Mammary epithelial cell (primary cell): ENCODE data around the gene KLF3.

ENCODE experiments used
- CTCF ChIP-seq, 2 donors: IDR thresholded peaks in 1 of 2; conservative IDR thresholded peaks in 1 of 2; 2 replicates each; pipeline ENCODE4 v1.5.1; 2011 to 2012; ENCODE audit warnings: inconsistent platforms in 2 of 2, low read length in 2 of 2, mild to moderate bottlenecking in 2 of 2, control low read depth in 1 of 2, low read depth in 1 of 2; ENCODE audit not compliant: insufficient read depth in 1 of 2; ENCODE audit errors: extremely low read depth in 1 of 2
- EZH2 ChIP-seq: IDR thresholded peaks from 2 replicates; pipeline ENCODE4 v1.6.1; 2012; ENCODE audit warnings: low read length, inconsistent platforms, borderline replicate concordance

GRCh38 chr4:38618505-38618904 lies 45.5 kb upstream of the KLF3 start:
- TF ChIP-seq CTCF (conservative IDR thresholded peaks at IDR 0.05 in 1 of 2, IDR thresholded peaks at IDR 0.05 in 1 of 2; ENCODE audit: extremely low read depth in 1 of 2, insufficient read depth in 1 of 2, low read depth in 1 of 2, low read length in 2 of 2) (no peak), EZH2 (no peak)
